Measurements from ENCODE around the gene FAM118A. TPM values are rescaled to one million over a fixed set of nuclear protein-coding genes. Genes with fewer than 3 reads are reported as not detected.
A peak's percentile ranks its signal among the peaks of the same experiment; 100 is the strongest.

Gene FAM118A
- total and polyA plus RNA-seq, 9 of the 15 experiments (the other 6 are each of a cell fraction or from before 2014, with no cell fraction given), result 17.0 to 223 (median 59.4) TPM

DNA sequence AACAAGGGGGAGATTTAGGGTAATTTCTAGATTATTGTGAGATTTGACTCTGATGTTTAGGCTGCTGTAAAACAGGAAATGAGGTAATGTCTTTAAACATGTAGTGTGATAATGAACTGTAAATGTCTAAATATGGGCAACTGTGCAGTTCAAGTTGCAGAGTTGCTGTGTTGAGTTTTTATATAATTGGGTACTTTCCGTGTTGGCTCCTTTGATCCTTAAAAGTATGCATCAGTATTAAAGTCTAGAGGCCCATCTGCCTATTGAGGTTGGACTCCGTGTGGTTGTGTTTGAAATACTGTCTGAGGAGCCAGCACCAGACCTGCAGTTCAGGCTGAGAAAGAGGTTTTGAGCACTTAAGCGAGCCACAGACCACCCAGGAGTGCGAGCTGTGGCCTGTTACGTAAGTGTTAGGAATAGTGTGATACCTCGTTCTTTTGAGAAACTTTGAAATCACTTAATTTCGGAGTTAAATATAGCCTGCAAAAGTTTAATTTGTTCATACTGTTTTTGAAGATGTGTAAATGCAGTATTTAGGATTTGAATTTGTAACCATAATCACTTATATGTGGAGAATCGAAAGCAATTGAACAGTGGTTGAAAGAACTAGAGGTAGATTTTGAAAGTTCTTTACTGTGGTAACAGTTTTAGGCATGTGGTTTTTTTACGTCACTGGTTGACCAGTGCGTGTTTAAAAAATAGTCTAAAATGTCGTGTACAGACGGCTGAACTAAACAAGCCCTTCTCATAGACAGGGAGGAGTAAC is 9.0 kb downstream of the FAM118A start:
- Histone ChIP-seq H3K27ac (ENCODE audit: extremely low read depth, low read depth, low read length) (peak overlapping the region; percentile 31; the same call in 1 of the 3 replicates), H3K27me3 (ENCODE audit: control insufficient read depth in 2 of 2, insufficient read depth in 2 of 2, low read length in 2 of 2) (no peaks in the 10 kb centered on the region), H3K4me2 (ENCODE audit: insufficient read depth, low read length) (no peak overlapping the region), H3K4me3 (no peak overlapping the region), H3K9me1 (ENCODE audit: control insufficient read depth, insufficient read depth, low read length) (peaks cover 7% of the 10 kb centered on the region), H3K9me3 (replicated peaks; ENCODE audit: control insufficient read depth, insufficient read depth, low read depth, low read length) (no peaks in the 10 kb centered on the region), H3K4me1 (replicated peaks in 1 of 2; ENCODE audit: control insufficient read depth in 2 of 2, insufficient read depth in 2 of 2, low read length in 2 of 2) (peaks cover 15 to 53% of the 10 kb centered on the region in 2 experiments), H3K36me3 (ENCODE audit: control insufficient read depth, insufficient read depth, low read length) (peaks cover 58% of the 10 kb centered on the region), H3K79me2 (ENCODE audit: control insufficient read depth, insufficient read depth, low read length) (peaks cover 94% of the 10 kb centered on the region), H4K20me1 (replicated peaks; ENCODE audit: control insufficient read depth, insufficient read depth, low read length) (peaks cover 25% of the 10 kb centered on the region; the same call in 1 of the 2 replicates), H2AFZ (ENCODE audit: low read depth, low read length) (no peak overlapping the region), H3K9ac (ENCODE audit: insufficient read depth in 1 of 2, low read depth in 2 of 2, low read length in 2 of 2) (no peak overlapping the region)
- ATAC-seq (no peak), FAIRE-seq (no peak), DNase-seq (ENCODE audit: extremely low read depth in 1 of 4, low spot score in 3 of 4) (no peak)
- POLR2A ChIA-PET, result no interaction called here
- intact Hi-C loops (cut with micrococcal nuclease) (no loop called here), in situ Hi-C loops (cut with MboI) (no loop called here)
- CTCF ChIA-PET (ENCODE audit: low intra/inter-chr PET ratio), result no interaction called here
- WGBS (ENCODE audit: insufficient coverage, low coverage, missing lambda C conversion rate), result 80% methylated on average over 11 of the region's 12 CpGs
- TF ChIP-seq CREBBP (IDR thresholded peaks at IDR 0.05; ENCODE audit: low read depth, low read length) (no peak), SRSF9 (IDR thresholded peaks at IDR 0.05; ENCODE audit: borderline replicate concordance, low read depth, low read length) (no peak), ATF7 (IDR thresholded peaks at IDR 0.05) (0 out of 2 replicates have a peak, but pooled peaks have one; percentile 38), ZNF445 (CRISPR knock-in tag; IDR thresholded peaks at IDR 0.05; ENCODE audit: low read depth) (no peak), SRF (CRISPR knock-in tag; IDR thresholded peaks at IDR 0.05) (peak in 1 of 2 experiments; percentile 77; a peak in 2 of 4 replicates), SMAD4 (CRISPR knock-in tag; conservative IDR thresholded peaks at IDR 0.05) (0 out of 2 replicates have a peak, but pooled peaks have one; percentile 25), RBFOX2 (IDR thresholded peaks at IDR 0.05; ENCODE audit: low read depth, low read length) (no peak), NCOA4 (IDR thresholded peaks at IDR 0.05; ENCODE audit: partially characterized antibody) (no peak)
- TF ChIP-seq, protein P1, sequence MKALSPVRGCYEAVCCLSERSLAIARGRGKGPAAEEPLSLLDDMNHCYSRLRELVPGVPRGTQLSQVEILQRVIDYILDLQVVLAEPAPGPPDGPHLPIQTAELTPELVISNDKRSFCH (CRISPR knock-in tag; IDR thresholded peaks at IDR 0.05), result no peak
- TF ChIP-seq, protein P1 (tag; IDR thresholded peaks at IDR 0.05), result no peak
- BruUV-seq (replicated peaks), result no TSS peak

Data from K562 (cell line).